Upper lobe of left lung (tissue), 6 donors: Measurements from ENCODE around the gene ZSCAN26. TPM values are rescaled to one million over a fixed set of nuclear protein-coding genes. Genes with fewer than 3 reads are reported as not detected.

Experiments used
- ATAC-seq, 2 donors: fragments of 200-7000 bp; cut with Tn5 transposase; one replicate each; pipeline ENCODE4 v1.9.1; 2022; ENCODE audit warnings: mild to moderate bottlenecking in 2 of 2, moderate library complexity in 2 of 2; ENCODE audit not compliant: low FRiP score in 2 of 2
- DNase-seq, 2 donors: peaks; one replicate each; pipeline ENCODE4 v3.0.0-alpha.2; 2019 to 2020
- H3K27ac ChIP-seq, 4 donors: fragments of 200-600 bp; sonication (generic); one replicate each; pipeline ENCODE4 v1.5.1; 2016 to 2019
- H3K27me3 ChIP-seq, 4 donors: fragments of 200-600 bp; sonication (generic); one replicate each; pipeline ENCODE4 v1.5.1; 2017 to 2019
- H3K36me3 ChIP-seq, 4 donors: fragments of 200-600 bp; sonication (generic); one replicate each; pipeline ENCODE4 v1.5.1; 2016 to 2019
- H3K4me1 ChIP-seq, 4 donors: fragments of 200-600 bp; sonication (generic); one replicate each; pipeline ENCODE4 v1.5.1; 2018 to 2019
- H3K4me3 ChIP-seq, 4 donors: fragments of 200-600 bp; sonication (generic); one replicate each; pipeline ENCODE4 v1.5.1; 2017 to 2019; ENCODE audit warnings: mild to moderate bottlenecking in 2 of 4, moderate library complexity in 1 of 4
- H3K9me3 ChIP-seq, 4 donors: fragments of 200-600 bp; sonication (generic); one replicate each; pipeline ENCODE4 v1.5.1; 2018 to 2019
- CTCF ChIP-seq, 6 experiments: fragments of 450-650 bp in 4 of 6; fragments of 200-600 bp in 2 of 6; sonication (generic) in 2 of 6; IDR thresholded peaks; one replicate each; pipeline ENCODE4 v1.5.1; 2016 to 2019; ENCODE audit warnings: antibody characterized with exemption in 6 of 6
- EP300 ChIP-seq, 4 donors: sonication (generic); formaldehyde crosslinking; IDR thresholded peaks; one replicate each; pipeline ENCODE4 v1.5.1; 2017; ENCODE audit warnings: antibody characterized with exemption in 4 of 4, control low read depth in 2 of 4
- POLR2A ChIP-seq, 4 donors: fragments of 450-650 bp; IDR thresholded peaks; one replicate each; pipeline ENCODE4 v1.5.1; 2016 to 2017; ENCODE audit warnings: antibody characterized with exemption in 4 of 4, mild to moderate bottlenecking in 2 of 4
- POLR2AphosphoS5 ChIP-seq, 2 donors: sonication (generic); formaldehyde crosslinking; IDR thresholded peaks; one replicate each; pipeline ENCODE4 v1.5.1; 2017; ENCODE audit warnings: antibody characterized with exemption in 2 of 2
- WGBS, 2 donors: methylation state at CpG; one replicate each; pipeline ENCODE4 v1.1.5; 2017 to 2018; 5-methylcytosine and 5-hydroxymethylcytosine counted together
- total RNA-seq, 6 donors: library from RNA; depleted of rRNA in 4 of 6; stranded (reverse); fragments of >200 nt in 4 of 6; gene quantifications; one replicate each; pipeline versions ENCODE4 v1.1.0 to v1.2.1, GENCODE V29; 2016 to 2021
- donor health status: DM: no; HTN: no; CAD: no; lungs with moderate emphysema.
- donor health status: DM: no; HTN: yes; CAD: no; lungs with severe emphysema.

ZSCAN26 gene
- total RNA-seq, 6 donors from 2014 or later = 9.1 to 24.1 (median 11.4) TPM

- H3K4me1 ChIP-seq = peaks cover 6 to 21% (median 16%) of the 10 kb centered on the region in 4 donors
- H3K36me3 ChIP-seq = no peaks in the 10 kb centered on the region
- ATAC-seq (no peak), DNase-seq (no peak)
- H3K4me3 ChIP-seq = no peak overlapping the region
- H3K27me3 ChIP-seq = no peaks in the 10 kb centered on the region
- peaks cover 0 to 5% (median 2%) of the 10 kb centered on the region in 4 donors for H3K9me3 ChIP-seq
- TF ChIP-seq POLR2AphosphoS5 (IDR thresholded peaks at IDR 0.05) (no peak), POLR2A (IDR thresholded peaks at IDR 0.05) (no peak)
- H3K27ac ChIP-seq = no peak overlapping the region
- 27 to 35% methylated on average over 2 of the region's 2 CpGs for WGBS, 2 donors
Observed at GRCh38 chr6:28263922-28264321, 3.0 kb upstream of the ZSCAN26 start.

- WGBS, 2 donors = 60 to 62% methylated on average over 4 of the region's 4 CpGs
- no peak overlapping the region for H3K27ac ChIP-seq
- H3K4me3 ChIP-seq = no peak overlapping the region
- TF ChIP-seq CTCF (IDR thresholded peaks at IDR 0.05) (no peak), EP300 (IDR thresholded peaks at IDR 0.05) (no peak), POLR2AphosphoS5 (IDR thresholded peaks at IDR 0.05) (no peak), POLR2A (IDR thresholded peaks at IDR 0.05) (no peak)
- no peaks in the 10 kb centered on the region for H3K27me3 ChIP-seq
- H3K4me1 ChIP-seq = peaks cover 6 to 26% (median 14%) of the 10 kb centered on the region in 4 donors
- ATAC-seq (no peak), DNase-seq (no peak)
- no peaks in the 10 kb centered on the region for H3K36me3 ChIP-seq
- no peaks in the 10 kb centered on the region for H3K9me3 ChIP-seq
Observed at GRCh38 chr6:28264834-28265401, 2.0 kb upstream of the ZSCAN26 start.

- no peak for ATAC-seq
- H3K4me3 ChIP-seq = peak overlapping the region in 3 of 4 donors; percentile 52 to 75 (median 75)
- peak overlapping the region; percentile 63 to 86 (median 83) for H3K27ac ChIP-seq
- no peaks in the 10 kb centered on the region for H3K9me3 ChIP-seq
- DNase-seq = no peak
- no peaks in the 10 kb centered on the region for H3K27me3 ChIP-seq
- no peaks in the 10 kb centered on the region for H3K36me3 ChIP-seq
- WGBS, 2 donors = 5 to 6% methylated on average over 5 of the region's 5 CpGs
- H3K4me1 ChIP-seq = peaks cover 6 to 26% (median 14%) of the 10 kb centered on the region in 4 donors
- no peak for TF ChIP-seq POLR2AphosphoS5 (IDR thresholded peaks at IDR 0.05)
- no peak for TF ChIP-seq POLR2A (IDR thresholded peaks at IDR 0.05)
- no peak for TF ChIP-seq CTCF (IDR thresholded peaks at IDR 0.05)
- TF ChIP-seq EP300 (IDR thresholded peaks at IDR 0.05) = no peak
Observed at GRCh38 chr6:28266563-28266961, 381 bp upstream of the ZSCAN26 start.

- H3K36me3 ChIP-seq = peaks cover 0 to 10% (median 10%) of the 10 kb centered on the region in 4 donors
- peaks cover 6 to 26% (median 14%) of the 10 kb centered on the region in 4 donors for H3K4me1 ChIP-seq
- DNase-seq = no peak
- peak overlapping the region; percentile 52 to 79 (median 75) for H3K4me3 ChIP-seq
- no peaks in the 10 kb centered on the region for H3K27me3 ChIP-seq
- WGBS, 2 donors = 0 to 4% methylated on average over 1 of the region's 1 CpG
- no peaks in the 10 kb centered on the region for H3K9me3 ChIP-seq
- peak overlapping the region; percentile 63 to 86 (median 83) for H3K27ac ChIP-seq
- ATAC-seq = no peak
- TF ChIP-seq CTCF (IDR thresholded peaks at IDR 0.05) (no peak), EP300 (IDR thresholded peaks at IDR 0.05) (no peak)
Observed at GRCh38 chr6:28267695-28268059, 734 bp downstream of the ZSCAN26 start.

- H3K9me3 ChIP-seq = no peaks in the 10 kb centered on the region
- TF ChIP-seq POLR2AphosphoS5 (IDR thresholded peaks at IDR 0.05) (no peak), CTCF (IDR thresholded peaks at IDR 0.05) (no peak), EP300 (IDR thresholded peaks at IDR 0.05) (no peak), POLR2A (IDR thresholded peaks at IDR 0.05) (no peak)
- ATAC-seq = no peak
- peaks cover 0 to 28% (median 19%) of the 10 kb centered on the region in 4 donors for H3K36me3 ChIP-seq
- no peak for DNase-seq
- H3K27me3 ChIP-seq = no peaks in the 10 kb centered on the region
- H3K27ac ChIP-seq = peak overlapping the region in 1 of 4 donors; percentile 4
- no peak overlapping the region for H3K4me3 ChIP-seq
- peaks cover 6 to 26% (median 14%) of the 10 kb centered on the region in 4 donors for H3K4me1 ChIP-seq
Observed at GRCh38 chr6:28269492-28269891, 2.5 kb downstream of the ZSCAN26 start.
